ENCODE data around the gene PGPEP1. TPM values are rescaled to one million over a fixed set of nuclear protein-coding genes. Genes with fewer than 3 reads are reported as not detected.

Gene PGPEP1
- total RNA-seq, 1 experiment from 2014 or later, result 15.8 TPM

DNA sequence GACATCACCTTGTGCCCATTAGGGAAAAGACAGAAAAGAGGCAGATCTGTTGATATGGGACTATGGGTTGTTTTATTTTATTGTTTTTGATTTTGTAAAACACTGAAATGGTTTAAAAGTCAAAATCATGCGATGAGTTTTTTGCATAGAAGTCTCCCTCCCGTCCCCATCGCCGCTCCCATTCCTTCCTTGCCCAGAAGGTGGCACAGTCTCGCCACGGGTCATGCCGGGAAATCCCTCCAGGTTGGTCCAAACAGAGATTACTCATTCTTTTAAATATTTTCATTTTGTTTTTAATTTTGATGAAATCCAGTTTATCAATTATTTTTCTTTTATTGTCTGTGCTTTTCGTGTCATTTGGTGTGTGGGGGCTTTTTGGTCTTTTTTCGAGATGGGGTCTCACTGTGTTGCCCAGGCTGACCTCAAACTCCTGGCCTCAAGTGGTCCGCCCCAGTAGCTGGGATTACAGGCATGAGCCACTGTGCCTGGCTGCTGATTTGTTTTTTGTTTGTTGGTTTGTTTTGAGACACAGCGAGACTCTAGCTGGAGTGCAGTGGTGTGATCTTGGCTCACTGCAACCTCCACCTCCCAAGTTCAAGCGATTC lies 9.2 kb downstream of the PGPEP1 start:
- no peak for TF ChIP-seq EZH2 (IDR thresholded peaks at IDR 0.05; ENCODE audit: borderline replicate concordance, low read depth, low read length, poor library complexity, severe bottlenecking)
- TF ChIP-seq, protein P1, sequence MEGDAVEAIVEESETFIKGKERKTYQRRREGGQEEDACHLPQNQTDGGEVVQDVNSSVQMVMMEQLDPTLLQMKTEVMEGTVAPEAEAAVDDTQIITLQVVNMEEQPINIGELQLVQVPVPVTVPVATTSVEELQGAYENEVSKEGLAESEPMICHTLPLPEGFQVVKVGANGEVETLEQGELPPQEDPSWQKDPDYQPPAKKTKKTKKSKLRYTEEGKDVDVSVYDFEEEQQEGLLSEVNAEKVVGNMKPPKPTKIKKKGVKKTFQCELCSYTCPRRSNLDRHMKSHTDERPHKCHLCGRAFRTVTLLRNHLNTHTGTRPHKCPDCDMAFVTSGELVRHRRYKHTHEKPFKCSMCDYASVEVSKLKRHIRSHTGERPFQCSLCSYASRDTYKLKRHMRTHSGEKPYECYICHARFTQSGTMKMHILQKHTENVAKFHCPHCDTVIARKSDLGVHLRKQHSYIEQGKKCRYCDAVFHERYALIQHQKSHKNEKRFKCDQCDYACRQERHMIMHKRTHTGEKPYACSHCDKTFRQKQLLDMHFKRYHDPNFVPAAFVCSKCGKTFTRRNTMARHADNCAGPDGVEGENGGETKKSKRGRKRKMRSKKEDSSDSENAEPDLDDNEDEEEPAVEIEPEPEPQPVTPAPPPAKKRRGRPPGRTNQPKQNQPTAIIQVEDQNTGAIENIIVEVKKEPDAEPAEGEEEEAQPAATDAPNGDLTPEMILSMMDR (conservative IDR thresholded peaks at IDR 0.05; ENCODE audit: low read depth, low read length), result peak; percentile 92
- CTCF ChIA-PET, result interaction anchor here (0.6 to 2.3 kb wide), 6 partner anchors 13 to 179 kb away, joined by 4 to 9 read pairs (median 5); no protein-coding TSS in a partner anchor
- Histone ChIP-seq H3K27me3 (replicated peaks; ENCODE audit: insufficient read depth, low read depth, low read length, poor library complexity) (no peaks in the 10 kb centered on the region), H3K36me3 (ENCODE audit: insufficient read depth, low read length, poor library complexity, severe bottlenecking) (no peaks in the 10 kb centered on the region), H3K9me3 (ENCODE audit: low read depth, low read length, poor library complexity, severe bottlenecking) (no peaks in the 10 kb centered on the region), H3K4me1 (ENCODE audit: insufficient read depth, low read length, poor library complexity, severe bottlenecking) (peaks cover 7% of the 10 kb centered on the region), H3K4me3 (ENCODE audit: low read depth, low read length, poor library complexity, severe bottlenecking) (no peak overlapping the region), H3K27ac (ENCODE audit: low read depth, low read length, poor library complexity, severe bottlenecking) (no peak overlapping the region)
- intact Hi-C loops (cut with micrococcal nuclease; ENCODE audit: unreplicated experiment), result loop anchor here (1.0 kb wide), 1 partner anchor 61 kb away; no protein-coding TSS in a partner anchor
- peak; percentile 69 for DNase-seq (ENCODE audit: low spot score)
- no TSS peak for BruUV-seq (replicated peaks)
- POLR2A ChIA-PET (ENCODE audit: low non-redundant PET), result no interaction called here

DNA sequence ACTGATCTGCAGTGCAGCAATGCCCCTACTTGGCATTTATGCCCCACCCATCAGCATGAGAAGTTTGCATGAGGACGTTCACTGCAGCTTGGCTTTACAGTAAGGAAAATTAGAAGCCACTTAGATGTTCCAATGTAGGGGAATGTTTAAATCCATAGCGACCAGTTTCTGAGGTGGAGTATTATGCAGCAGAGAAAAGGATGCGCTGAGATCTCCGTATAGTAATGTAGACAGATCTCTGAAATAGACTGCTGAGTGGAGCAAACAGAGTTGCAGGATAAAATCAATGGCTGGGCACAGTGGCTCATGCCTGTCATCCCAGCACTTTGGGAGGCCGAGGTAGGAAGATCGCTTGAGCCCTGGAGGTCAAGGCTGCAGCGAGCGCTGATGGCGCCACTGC lies 10.1 kb downstream of the PGPEP1 start:
- intact Hi-C loops (cut with micrococcal nuclease; ENCODE audit: unreplicated experiment), result no loop called here
- BruUV-seq (replicated peaks), result no TSS peak
- no peaks in the 10 kb centered on the region for H3K27me3 ChIP-seq (replicated peaks; ENCODE audit: insufficient read depth, low read depth, low read length, poor library complexity)
- ChIA-PET CTCF (interaction anchor here (0.6 to 2.3 kb wide), 4 partner anchors 14 to 239 kb away, joined by 4 to 9 read pairs (median 8); no protein-coding TSS in a partner anchor), POLR2A (ENCODE audit: low non-redundant PET) (no interaction called here)
- TF ChIP-seq, protein P1 (conservative IDR thresholded peaks at IDR 0.05; ENCODE audit: low read depth, low read length), result no peak
- no peak for TF ChIP-seq EZH2 (IDR thresholded peaks at IDR 0.05; ENCODE audit: borderline replicate concordance, low read depth, low read length, poor library complexity, severe bottlenecking)
- no peak for DNase-seq (ENCODE audit: low spot score)
- H3K36me3 ChIP-seq (ENCODE audit: insufficient read depth, low read length, poor library complexity, severe bottlenecking), result no peaks in the 10 kb centered on the region
- H3K4me3 ChIP-seq (ENCODE audit: low read depth, low read length, poor library complexity, severe bottlenecking), result no peak overlapping the region
- H3K9me3 ChIP-seq (ENCODE audit: low read depth, low read length, poor library complexity, severe bottlenecking), result no peaks in the 10 kb centered on the region
- H3K4me1 ChIP-seq (ENCODE audit: insufficient read depth, low read length, poor library complexity, severe bottlenecking), result peaks cover 7% of the 10 kb centered on the region
- no peak overlapping the region for H3K27ac ChIP-seq (ENCODE audit: low read depth, low read length, poor library complexity, severe bottlenecking)

DNA sequence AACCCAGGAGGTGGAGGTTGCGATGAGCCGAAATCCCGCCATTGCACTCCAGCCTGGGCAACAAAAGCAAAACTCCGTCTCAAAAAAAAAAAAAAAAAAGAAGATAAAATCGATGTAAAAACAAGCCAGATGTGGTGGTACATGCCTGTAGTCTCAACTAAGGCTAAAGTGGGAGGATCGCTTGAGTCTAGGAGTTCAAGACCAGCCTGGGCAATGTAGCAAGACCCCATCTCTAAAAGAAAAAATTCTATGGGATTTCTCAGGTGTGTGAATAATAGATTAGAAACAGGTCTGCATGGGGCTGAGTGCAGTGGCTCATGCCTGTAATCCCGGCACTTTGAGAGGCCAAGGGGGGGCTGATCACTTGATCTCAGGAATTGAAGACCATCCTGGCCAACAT lies 11.1 kb downstream of the PGPEP1 start:
- BruUV-seq (replicated peaks), result no TSS peak

More for the DNA sequence above, 11.1 kb downstream of the PGPEP1 start:
- intact Hi-C loops (cut with micrococcal nuclease; ENCODE audit: unreplicated experiment), result no loop called here
- POLR2A ChIA-PET (ENCODE audit: low non-redundant PET), result no interaction called here
- Histone ChIP-seq H3K4me3 (ENCODE audit: low read depth, low read length, poor library complexity, severe bottlenecking) (no peak overlapping the region), H3K27ac (ENCODE audit: low read depth, low read length, poor library complexity, severe bottlenecking) (no peak overlapping the region), H3K4me1 (ENCODE audit: insufficient read depth, low read length, poor library complexity, severe bottlenecking) (no peaks in the 10 kb centered on the region), H3K36me3 (ENCODE audit: insufficient read depth, low read length, poor library complexity, severe bottlenecking) (no peaks in the 10 kb centered on the region), H3K9me3 (ENCODE audit: low read depth, low read length, poor library complexity, severe bottlenecking) (no peaks in the 10 kb centered on the region), H3K27me3 (replicated peaks; ENCODE audit: insufficient read depth, low read depth, low read length, poor library complexity) (no peaks in the 10 kb centered on the region)
- CTCF ChIA-PET, result no interaction called here
- DNase-seq (ENCODE audit: low spot score), result no peak
- no peak for TF ChIP-seq EZH2 (IDR thresholded peaks at IDR 0.05; ENCODE audit: borderline replicate concordance, low read depth, low read length, poor library complexity, severe bottlenecking)
- TF ChIP-seq, protein P1 (conservative IDR thresholded peaks at IDR 0.05; ENCODE audit: low read depth, low read length), result no peak
